A549 (cell line): Measurements from ENCODE around the gene RBBP5. TPM values are rescaled to one million over a fixed set of nuclear protein-coding genes. Genes with fewer than 3 reads are reported as not detected.

Source experiments
- ATAC-seq, 2 experiments: fragments of 200-7000 bp in 1 of 2; fragments of >200 bp in 1 of 2; cut with Nextera tagmentation in 1 of 2; cut with Tn5 transposase in 1 of 2; 3 replicates each; pipeline versions ENCODE4 v1.8.0 to v1.9.1; 2018 to 2020; ENCODE audit warnings: mild to moderate bottlenecking in 1 of 2, moderate library complexity in 1 of 2
- CTCF ChIA-PET: fragments of 300-600 bp; sonication (Branson Sonifier 250); formaldehyde crosslinking; extraction: SDS; loops from one replicate; lab custom pipeline; 2021; ENCODE audit warnings: antibody characterized with exemption, inconsistent platforms; lab: Yijun Ruan, JAX
- POLR2A ChIA-PET: fragments of 350-600 bp; formaldehyde crosslinking; extraction: SDS; loops from one replicate; lab custom pipeline; 2021; ENCODE audit warnings: antibody characterized with exemption, inconsistent platforms; lab: Yijun Ruan, JAX
- DNase-seq, 2 experiments: peaks; one replicate each; pipeline versions ENCODE4 v3.0.0 to v3.0.0-alpha.2; 2011 to 2016; ENCODE audit warnings: low read depth in 1 of 2, low spot score in 1 of 2
- FAIRE-seq: peaks from 2 replicates; lab custom pipeline; 2011; peaks lifted over from hg19 to GRCh38; lab: Jason Lieb, UNC
- H3K27ac ChIP-seq, 2 experiments: fragments of >200 bp; sonication (Bioruptor Twin); formaldehyde crosslinking; 3 replicates each; pipeline ENCODE4 v1.5.1; 2016 to 2017
- H3K4me1 ChIP-seq: fragments of >200 bp; sonication (Bioruptor Twin); formaldehyde crosslinking; 3 replicates; pipeline ENCODE4 v1.6.1; 2016
- H3K4me2 ChIP-seq: fragments of >200 bp; sonication (Bioruptor Twin); formaldehyde crosslinking; 3 replicates; pipeline ENCODE4 v1.6.1; 2016
- H3K4me3 ChIP-seq: fragments of >200 bp; sonication (Bioruptor Twin); formaldehyde crosslinking; 3 replicates; pipeline ENCODE4 v1.5.1; 2016
- H3K9me3 ChIP-seq: fragments of >200 bp; sonication (Bioruptor Twin); formaldehyde crosslinking; 3 replicates; pipeline ENCODE4 v1.6.1; 2016
- ATOH8 ChIP-seq: fragments of 250-450 bp; sonication (Bioruptor Pico); IDR thresholded peaks from 2 replicates; pipeline ENCODE4 v1.5.0; 2020; ENCODE audit warnings: low read depth, mild to moderate bottlenecking, moderate library complexity
- BCL3 ChIP-seq: fragments of >200 bp; sonication (Bioruptor Twin); formaldehyde crosslinking; IDR thresholded peaks from 3 replicates; pipeline ENCODE4 v1.6.1; 2016
- BHLHE40 ChIP-seq: IDR thresholded peaks from 2 replicates; pipeline ENCODE4 v1.6.1; 2012; ENCODE audit warnings: low read depth, low read length, inconsistent platforms
- E2F6 ChIP-seq: IDR thresholded peaks from 2 replicates; pipeline ENCODE4 v1.6.1; 2012; ENCODE audit warnings: low read depth, borderline replicate concordance
- ELK1 ChIP-seq: fragments of 150-350 bp; IDR thresholded peaks from 2 replicates; pipeline ENCODE4 v1.6.1; 2014; ENCODE audit warnings: low read depth, mild to moderate bottlenecking, low read length
- EP300 ChIP-seq, 2 experiments: fragments of >200 bp; sonication (Bioruptor Twin); formaldehyde crosslinking; IDR thresholded peaks; 2 replicates in 1 of 2; 3 replicates in 1 of 2; pipeline ENCODE4 v1.6.1; 2016 to 2017
- FOSL2 ChIP-seq, 2 experiments: fragments of 450-650 bp in 1 of 2; fragments of >200 bp in 1 of 2; sonication (Bioruptor Twin) in 1 of 2; formaldehyde crosslinking; IDR thresholded peaks; 2 replicates each; pipeline versions ENCODE4 v1.5.0 to v1.6.1; 2016 to 2020; ENCODE audit warnings: mild to moderate bottlenecking in 1 of 2, moderate library complexity in 1 of 2
- HES2 ChIP-seq: fragments of >200 bp; sonication (Bioruptor Twin); formaldehyde crosslinking; IDR thresholded peaks from 2 replicates; pipeline ENCODE4 v1.6.1; 2016
- HEYL ChIP-seq: fragments of 250-450 bp; sonication (Bioruptor Pico); IDR thresholded peaks from 2 replicates; pipeline ENCODE4 v1.8.0; 2021; ENCODE audit warnings: mild to moderate bottlenecking, moderate library complexity
- HOXA7 ChIP-seq: fragments of 250-450 bp; sonication (Bioruptor Pico); IDR thresholded peaks from 2 replicates; pipeline ENCODE4 v1.5.0; 2020; ENCODE audit warnings: mild to moderate bottlenecking, moderate library complexity
- HOXB13 ChIP-seq: fragments of 250-450 bp; sonication (Bioruptor Pico); IDR thresholded peaks from 2 replicates; pipeline ENCODE4 v1.5.0; 2020; ENCODE audit warnings: low read depth, mild to moderate bottlenecking, moderate library complexity
- JUN ChIP-seq, 2 experiments: fragments of >200 bp; sonication (Bioruptor Twin); formaldehyde crosslinking; IDR thresholded peaks; 2 replicates in 1 of 2; 3 replicates in 1 of 2; pipeline ENCODE4 v1.6.1; 2016 to 2017
- MYC ChIP-seq: IDR thresholded peaks from 2 replicates; pipeline ENCODE4 v1.6.1; 2012; ENCODE audit warnings: mild to moderate bottlenecking, inconsistent platforms, low read length, improper control_type of control experiment, borderline replicate concordance
- POLR2A ChIP-seq: IDR thresholded peaks from 2 replicates; pipeline ENCODE4 v1.6.1; 2012; ENCODE audit warnings: mild to moderate bottlenecking, low read length
- RCOR1 ChIP-seq: fragments of 150-350 bp; IDR thresholded peaks from 2 replicates; pipeline ENCODE4 v1.6.1; 2014; ENCODE audit warnings: antibody characterized with exemption, low read length, low read depth
- RFX5 ChIP-seq: fragments of 450-650 bp; IDR thresholded peaks from 2 replicates; pipeline ENCODE4 v1.7.1; 2014; ENCODE audit warnings: antibody characterized with exemption, mild to moderate bottlenecking, moderate library complexity
- RNF2 ChIP-seq: fragments of 200-600 bp; sonication (generic); IDR thresholded peaks from 2 replicates; pipeline ENCODE4 v1.6.1; 2016; ENCODE audit warnings: low read depth, mild to moderate bottlenecking, antibody characterized with exemption, moderate library complexity, borderline replicate concordance
- SREBF2 ChIP-seq: fragments of 450-650 bp; IDR thresholded peaks from 2 replicates; pipeline ENCODE4 v1.6.1; 2014; ENCODE audit warnings: mild to moderate bottlenecking, moderate library complexity
- WGBS: methylation state at CpG from one replicate; pipeline ENCODE4 v1.1.6; 2017; ENCODE audit errors: missing lambda C conversion rate; 5-methylcytosine and 5-hydroxymethylcytosine counted together
- polyA plus RNA-seq, 4 experiments: library from polyadenylated mRNA; depleted of rRNA in 3 of 4; stranded (reverse); fragments of >200 nt; fragmentation: RNase III in 1 of 4; extraction: RNeasy Plus Mini Kit Qiagen cat#74134 plus additional on column Dnase treatment in 1 of 4; gene quantifications; 2 replicates in 3 of 4; 3 replicates in 1 of 4; pipeline ENCODE4 v1.2.3, GENCODE V29; 2011 to 2017
- TF ChIP-seq, protein P1 (sequence below): fragments of 450-650 bp; IDR thresholded peaks from 2 replicates; pipeline ENCODE4 v1.6.1; 2014; ENCODE audit warnings: antibody characterized with exemption

RBBP5 gene
- polyA plus RNA-seq, 2 of the 4 experiments (the other 2 are of a cell fraction), result 15.9 to 21.8 TPM

- no peaks in the 10 kb centered on the region for H3K9me3 ChIP-seq
- ATAC-seq (no peak), FAIRE-seq (no peak), DNase-seq (no peak)
- H3K4me2 ChIP-seq, result no peak overlapping the region
- H3K27ac ChIP-seq, result no peak overlapping the region
- H3K4me1 ChIP-seq, result no peaks in the 10 kb centered on the region
- POLR2A ChIA-PET, result no interaction called here
- H3K4me3 ChIP-seq, result no peak overlapping the region
- TF ChIP-seq ATOH8 (CRISPR knock-in tag) (no peak), E2F6 (no peak), RFX5 (no peak), MYC (no peak), JUN (IDR thresholded peaks at IDR 0.05) (no peak), RNF2 (no peak), BHLHE40 (no peak), POLR2A (no peak), HES2 (no peak), EP300 (IDR thresholded peaks at IDR 0.05) (no peak), RCOR1 (no peak), FOSL2 (IDR thresholded peaks at IDR 0.05) (no peak), FOSL2 (CRISPR knock-in tag; IDR thresholded peaks at IDR 0.05) (no peak), HEYL (CRISPR knock-in tag) (no peak), HOXB13 (CRISPR knock-in tag) (no peak)
- TF ChIP-seq, protein P1, sequence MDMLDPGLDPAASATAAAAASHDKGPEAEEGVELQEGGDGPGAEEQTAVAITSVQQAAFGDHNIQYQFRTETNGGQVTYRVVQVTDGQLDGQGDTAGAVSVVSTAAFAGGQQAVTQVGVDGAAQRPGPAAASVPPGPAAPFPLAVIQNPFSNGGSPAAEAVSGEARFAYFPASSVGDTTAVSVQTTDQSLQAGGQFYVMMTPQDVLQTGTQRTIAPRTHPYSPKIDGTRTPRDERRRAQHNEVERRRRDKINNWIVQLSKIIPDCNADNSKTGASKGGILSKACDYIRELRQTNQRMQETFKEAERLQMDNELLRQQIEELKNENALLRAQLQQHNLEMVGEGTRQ, result no peak
- WGBS, result 92% methylated on average over 6 of the region's 7 CpGs
- CTCF ChIA-PET, result interaction anchor here (0.6 to 15.7 kb wide), 8 partner anchors 9 to 945 kb away, joined by 3 to 134 read pairs (median 4); partner anchors contain the start of gene TMEM81
These were observed 47.3 kb downstream of the RBBP5 start for GRCh38 chr1:205074513-205074912.

- no peak overlapping the region for H3K27ac ChIP-seq
- TF ChIP-seq SREBF2, result no peak
- no peak for TF ChIP-seq BCL3
- no peak for TF ChIP-seq HOXA7
- no peak for TF ChIP-seq ELK1
- TF ChIP-seq, all 56 proteins: peak for 0
- CTCF ChIA-PET, result interaction anchor here (0.7 to 15.7 kb wide), 7 partner anchors 13 to 411 kb away, joined by 3 to 134 read pairs (median 4); no protein-coding TSS in a partner anchor
- Histone ChIP-seq H3K4me3 (no peak overlapping the region), H3K4me2 (no peak overlapping the region), H3K9me3 (no peaks in the 10 kb centered on the region), H3K4me1 (no peaks in the 10 kb centered on the region)
- WGBS, result 83% methylated on average over 11 of the region's 11 CpGs
- DNase-seq (no peak), FAIRE-seq (no peak), ATAC-seq (no peak)
- POLR2A ChIA-PET, result interaction anchor here (0.6 kb wide), 1 partner anchor 14 kb away, joined by 4 read pairs; no protein-coding TSS in a partner anchor
These were observed 47.7 kb downstream of the RBBP5 start for GRCh38 chr1:205074084-205074483.
